ENCODE data around the gene PLPPR1.

DNA sequence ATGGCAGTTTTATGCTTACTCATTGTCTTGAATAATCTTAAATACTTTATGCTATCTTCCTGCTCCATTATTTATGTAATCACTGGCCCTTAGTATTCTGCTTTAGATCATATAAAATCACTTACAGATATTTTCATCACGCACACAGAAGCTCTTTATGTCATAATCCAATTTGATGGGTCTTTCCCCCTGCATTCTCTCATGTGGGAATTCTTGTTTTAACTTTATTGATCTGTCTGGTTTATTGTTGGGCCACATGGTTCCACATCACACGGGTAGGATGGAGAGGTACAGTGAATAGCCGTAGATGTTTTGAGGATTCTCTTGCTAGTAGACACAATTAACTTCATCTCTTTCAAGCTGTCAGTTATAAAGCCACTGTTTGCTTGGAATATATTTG is 27.0 kb downstream of the PLPPR1 start:
- TF ChIP-seq POLR2A (IDR thresholded peaks at IDR 0.05): no peak
- TF ChIP-seq, protein P1, sequence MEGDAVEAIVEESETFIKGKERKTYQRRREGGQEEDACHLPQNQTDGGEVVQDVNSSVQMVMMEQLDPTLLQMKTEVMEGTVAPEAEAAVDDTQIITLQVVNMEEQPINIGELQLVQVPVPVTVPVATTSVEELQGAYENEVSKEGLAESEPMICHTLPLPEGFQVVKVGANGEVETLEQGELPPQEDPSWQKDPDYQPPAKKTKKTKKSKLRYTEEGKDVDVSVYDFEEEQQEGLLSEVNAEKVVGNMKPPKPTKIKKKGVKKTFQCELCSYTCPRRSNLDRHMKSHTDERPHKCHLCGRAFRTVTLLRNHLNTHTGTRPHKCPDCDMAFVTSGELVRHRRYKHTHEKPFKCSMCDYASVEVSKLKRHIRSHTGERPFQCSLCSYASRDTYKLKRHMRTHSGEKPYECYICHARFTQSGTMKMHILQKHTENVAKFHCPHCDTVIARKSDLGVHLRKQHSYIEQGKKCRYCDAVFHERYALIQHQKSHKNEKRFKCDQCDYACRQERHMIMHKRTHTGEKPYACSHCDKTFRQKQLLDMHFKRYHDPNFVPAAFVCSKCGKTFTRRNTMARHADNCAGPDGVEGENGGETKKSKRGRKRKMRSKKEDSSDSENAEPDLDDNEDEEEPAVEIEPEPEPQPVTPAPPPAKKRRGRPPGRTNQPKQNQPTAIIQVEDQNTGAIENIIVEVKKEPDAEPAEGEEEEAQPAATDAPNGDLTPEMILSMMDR (IDR thresholded peaks at IDR 0.05): no peak

Measured in Peyer's patch (tissue), 4 donors.